Right lobe of liver (tissue), 6 donors: ENCODE data around the gene GRB10. TPM values are rescaled to one million over a fixed set of nuclear protein-coding genes. Genes with fewer than 3 reads are reported as not detected.

Experiments
- ATAC-seq, 4 donors: fragments of 200-7000 bp; cut with Tn5 transposase; one replicate each; pipeline ENCODE4 v1.9.1; 2020; ENCODE audit warnings: mild to moderate bottlenecking in 4 of 4, moderate library complexity in 4 of 4
- DNase-seq, 3 donors: peaks; one replicate each; pipeline ENCODE4 v3.0.0-alpha.2; 2020
- H3K27ac ChIP-seq, 3 donors: fragments of 200-600 bp; one replicate each; pipeline ENCODE4 v1.8.0; 2022
- H3K27me3 ChIP-seq, 2 donors: fragments of 200-600 bp; one replicate each; pipeline ENCODE4 v1.8.0; 2022
- H3K36me3 ChIP-seq, 4 donors: fragments of 200-600 bp; sonication (generic) in 1 of 4; one replicate each; pipeline versions ENCODE4 v1.5.1 to v1.8.0; 2017 to 2022; ENCODE audit warnings: control low read depth in 1 of 4
- H3K4me1 ChIP-seq, 4 donors: fragments of 200-600 bp; sonication (generic) in 1 of 4; one replicate each; pipeline versions ENCODE4 v1.5.1 to v1.8.0; 2017 to 2022; ENCODE audit warnings: control low read depth in 1 of 4
- H3K4me3 ChIP-seq, 3 donors: fragments of 200-600 bp; one replicate each; pipeline ENCODE4 v1.8.0; 2022
- H3K9me3 ChIP-seq, 4 donors: fragments of 200-600 bp; sonication (generic) in 1 of 4; one replicate each; pipeline versions ENCODE4 v1.5.1 to v1.8.0; 2017 to 2022; ENCODE audit warnings: control low read depth in 1 of 4
- CTCF ChIP-seq, 4 donors: fragments of 200-600 bp in 3 of 4; fragments of 450-650 bp in 1 of 4; IDR thresholded peaks; one replicate each; pipeline versions ENCODE4 v1.5.1 to v1.8.0; 2016 to 2022; ENCODE audit warnings: antibody characterized with exemption in 4 of 4, mild to moderate bottlenecking in 2 of 4
- POLR2A ChIP-seq: fragments of 450-650 bp; IDR thresholded peaks from one replicate; pipeline ENCODE4 v1.6.1; 2017; ENCODE audit warnings: antibody characterized with exemption, mild to moderate bottlenecking
- WGBS: methylation state at CpG from one replicate; pipeline ENCODE4 v1.1.6; 2018; ENCODE audit warnings: low coverage, low lambda C conversion rate; ENCODE audit not compliant: insufficient coverage; ENCODE audit errors: missing lambda C conversion rate; 5-methylcytosine and 5-hydroxymethylcytosine counted together
- intact Hi-C, 2 donors: fragments of 100-400 bp; cut with DNase I; formaldehyde crosslinking; loops; one replicate each; pipeline versions ENCODE4 v1.11.2 to v1.14.1; 2022
- total RNA-seq, 6 experiments: library from RNA; depleted of rRNA in 2 of 6; stranded (reverse); fragments of >200 nt in 2 of 6; fragmentation: NEBNext Ultra II Directional in 3 of 6; extraction: Animal tissue kit (Norgen Biotek cat#: 25700) in 3 of 6; gene quantifications; one replicate each; pipeline versions ENCODE4 v1.1.0 to v1.2.4, GENCODE V29; 2016 to 2023
- donor health status: DM: no; HTN: yes; CAD: no.
- donor health status: DM: no; HTN: no; CAD: no.
- donor health status: DM: no; HTN: no; CAD: no.
- donor health status: DM: no; HTN: yes; CAD: no.
- donor health status: DM: no; HTN: yes; CAD: no.

The GRB10 gene
- total RNA-seq, 6 experiments from 2014 or later, result 24.9 to 55.5 (median 40.0) TPM

GRCh38 chr7:50814166-50814565 lies 31.5 kb upstream of the GRB10 start:
- no peaks in the 10 kb centered on the region for H3K9me3 ChIP-seq
- intact Hi-C loops, result no loop called here
- ATAC-seq, result no peak
- TF ChIP-seq POLR2A (no peak), CTCF (IDR thresholded peaks at IDR 0.05) (no peak)
- H3K4me1 ChIP-seq, result no peaks in the 10 kb centered on the region
- no peaks in the 10 kb centered on the region for H3K36me3 ChIP-seq
- no peak overlapping the region for H3K27ac ChIP-seq
- H3K27me3 ChIP-seq, result no peaks in the 10 kb centered on the region
- DNase-seq, result no peak
- H3K4me3 ChIP-seq, result no peak overlapping the region
- 75% methylated on average over 3 of the region's 3 CpGs for WGBS

GRCh38 chr7:50812841-50813475 lies 30.3 kb upstream of the GRB10 start:
- Histone ChIP-seq H3K27ac (no peak overlapping the region), H3K36me3 (no peaks in the 10 kb centered on the region), H3K27me3 (no peaks in the 10 kb centered on the region), H3K4me3 (no peak overlapping the region), H3K9me3 (no peaks in the 10 kb centered on the region), H3K4me1 (no peaks in the 10 kb centered on the region)
- peak; percentile 56 to 77 (median 66) for DNase-seq
- peak; percentile 73 to 99 (median 88) for ATAC-seq
- intact Hi-C loops, result no loop called here
- 71% methylated on average over 1 of the region's 1 CpG for WGBS
- TF ChIP-seq POLR2A, result no peak
- TF ChIP-seq CTCF (IDR thresholded peaks at IDR 0.05), result no peak

GRCh38 chr7:50812094-50812493 lies 29.4 kb upstream of the GRB10 start:
- intact Hi-C loops, result no loop called here
- no peak for ATAC-seq

GRCh38 chr7:50808282-50808888 lies 25.7 kb upstream of the GRB10 start:
- no peaks in the 10 kb centered on the region for H3K27me3 ChIP-seq
- ATAC-seq, result no peak
- WGBS, result no CpG with 5 or more reads among the region's 14 CpGs
- no peak for DNase-seq
- H3K4me1 ChIP-seq, result no peaks in the 10 kb centered on the region
- no peaks in the 10 kb centered on the region for H3K9me3 ChIP-seq
- no peak overlapping the region for H3K27ac ChIP-seq
- no peaks in the 10 kb centered on the region for H3K36me3 ChIP-seq
- intact Hi-C loops, result no loop called here
- H3K4me3 ChIP-seq, result no peak overlapping the region
- TF ChIP-seq CTCF (IDR thresholded peaks at IDR 0.05) (no peak), POLR2A (no peak)

More at GRCh38 chr7:50812094-50812493, 29.4 kb upstream of the GRB10 start:
- TF ChIP-seq CTCF (IDR thresholded peaks at IDR 0.05), result no peak
- no peaks in the 10 kb centered on the region for H3K9me3 ChIP-seq
- H3K36me3 ChIP-seq, result no peaks in the 10 kb centered on the region
- H3K4me1 ChIP-seq, result no peaks in the 10 kb centered on the region
- no peak for DNase-seq
- no peak overlapping the region for H3K4me3 ChIP-seq
- H3K27me3 ChIP-seq, result no peaks in the 10 kb centered on the region
- H3K27ac ChIP-seq, result no peak overlapping the region
- 62% methylated on average over 5 of the region's 6 CpGs for WGBS
